Fibroblast of upper back skin (primary cell): Measurements from ENCODE around the gene SMOC1.

Source experiments
- DNase-seq: peaks from one replicate; pipeline ENCODE4 v3.0.0-alpha.2; 2013

Gene SMOC1

GRCh38 chr14:69945912-69946311 is 66.7 kb downstream of the SMOC1 start:
- no peak for DNase-seq

GRCh38 chr14:69948351-69948750 is 69.1 kb downstream of the SMOC1 start:
- no peak for DNase-seq

- DNase-seq: no peak
Observed at GRCh38 chr14:69951263-69951662, 72.0 kb downstream of the SMOC1 start.

- no peak for DNase-seq
Observed at GRCh38 chr14:69951935-69952334, 72.7 kb downstream of the SMOC1 start.

GRCh38 chr14:69953266-69953915 is 74.2 kb downstream of the SMOC1 start:
- no peak for DNase-seq

- no peak for DNase-seq
Observed at GRCh38 chr14:69955855-69956845, 76.9 kb downstream of the SMOC1 start.

GRCh38 chr14:69956970-69957369 is 77.8 kb downstream of the SMOC1 start:
- no peak for DNase-seq

GRCh38 chr14:69957986-69958385 is 78.8 kb downstream of the SMOC1 start:
- DNase-seq: no peak

GRCh38 chr14:69959136-69959535 is 79.9 kb downstream of the SMOC1 start:
- no peak for DNase-seq

- DNase-seq: no peak
Observed at GRCh38 chr14:69960296-69960695, 81.1 kb downstream of the SMOC1 start.

GRCh38 chr14:69963966-69964365 is 84.8 kb downstream of the SMOC1 start:
- no peak for DNase-seq

GRCh38 chr14:69964841-69965240 is 85.6 kb downstream of the SMOC1 start:
- DNase-seq: no peak

GRCh38 chr14:69968132-69968531 is 88.9 kb downstream of the SMOC1 start:
- DNase-seq: no peak

GRCh38 chr14:69968681-69969080 is 89.5 kb downstream of the SMOC1 start:
- DNase-seq: no peak

- DNase-seq: no peak
Observed at GRCh38 chr14:69972755-69973154, 93.5 kb downstream of the SMOC1 start.

GRCh38 chr14:69973846-69974245 is 94.6 kb downstream of the SMOC1 start:
- DNase-seq: no peak

GRCh38 chr14:69979882-69980281 is 100.7 kb downstream of the SMOC1 start:
- DNase-seq: no peak

GRCh38 chr14:69980457-69981425 is 101.5 kb downstream of the SMOC1 start:
- DNase-seq: no peak

GRCh38 chr14:69982220-69982839 is 103.1 kb downstream of the SMOC1 start:
- DNase-seq: no peak

- no peak for DNase-seq
Observed at GRCh38 chr14:69982886-69983285, 103.7 kb downstream of the SMOC1 start.

- no peak for DNase-seq
Observed at GRCh38 chr14:69983317-69983716, 104.1 kb downstream of the SMOC1 start.

- no peak for DNase-seq
Observed at GRCh38 chr14:69985463-69985862, 106.2 kb downstream of the SMOC1 start.
